H1 (cell line): ENCODE measurements around the gene OR7G2. TPM values are rescaled to one million over a fixed set of nuclear protein-coding genes. Genes with fewer than 3 reads are reported as not detected.

Source experiments
- CTCF ChIA-PET: fragments of 300-600 bp; sonication (Branson Sonifier 250); formaldehyde crosslinking; loops from one replicate; lab custom pipeline; 2021; ENCODE audit not compliant: partially characterized antibody; lab: Charles Lee
- POLR2A ChIA-PET: fragments of 300-600 bp; sonication (Branson Sonifier 250); formaldehyde crosslinking; loops from one replicate; lab custom pipeline; 2021; ENCODE audit warnings: inconsistent platforms; ENCODE audit not compliant: partially characterized antibody; lab: Charles Lee
- DNase-seq, 2 experiments: peaks; one replicate each; pipeline versions ENCODE4 v3.0.0 to v3.0.0-alpha.2; 2010 to 2022; ENCODE audit warnings: low spot score in 2 of 2, low read depth in 1 of 2, mixed read lengths in 1 of 2
- FAIRE-seq: peaks from 2 replicates; lab custom pipeline; 2011; peaks lifted over from hg19 to GRCh38; lab: Jason Lieb, UNC
- H2AFZ ChIP-seq: 2 replicates; pipeline ENCODE4 v1.8.1; 2012; ENCODE audit warnings: low read length, inconsistent platforms
- H2AK5ac ChIP-seq: 2 replicates; pipeline ENCODE4 v1.6.1; 2013; ENCODE audit warnings: low read depth, low read length
- H2BK120ac ChIP-seq: replicated peaks from 2 replicates; pipeline ENCODE3; 2013; ENCODE audit warnings: low read depth, low read length, inconsistent platforms
- H2BK12ac ChIP-seq: 2 replicates; pipeline ENCODE4 v1.6.1; 2013; ENCODE audit warnings: low read depth, low read length
- H2BK15ac ChIP-seq: 2 replicates; pipeline ENCODE4 v1.6.1; 2013; ENCODE audit warnings: low read length
- H2BK20ac ChIP-seq: 2 replicates; pipeline ENCODE4 v1.6.1; 2013; ENCODE audit warnings: low read length
- H2BK5ac ChIP-seq: 2 replicates; pipeline ENCODE4 v1.6.1; 2013; ENCODE audit warnings: low read depth, low read length
- H3K14ac ChIP-seq: 2 replicates; pipeline ENCODE4 v1.6.1; 2013; ENCODE audit warnings: inconsistent platforms; ENCODE audit not compliant: insufficient read length
- H3K18ac ChIP-seq: 2 replicates; pipeline ENCODE4 v1.6.1; 2013; ENCODE audit warnings: low read length; ENCODE audit errors: extremely low read depth
- H3K23ac ChIP-seq: 2 replicates; pipeline ENCODE4 v1.6.1; 2013; ENCODE audit warnings: inconsistent platforms; ENCODE audit not compliant: insufficient read length
- H3K23me2 ChIP-seq: 2 replicates; pipeline ENCODE4 v1.6.1; 2013; ENCODE audit warnings: low read depth, low read length
- H3K27ac ChIP-seq: 2 replicates; pipeline ENCODE4 v1.6.1; 2011; ENCODE audit warnings: low read depth, low read length, inconsistent platforms
- H3K27me3 ChIP-seq, 4 experiments: replicated peaks in 1 of 4; 1 replicate in 1 of 4; 2 replicates in 3 of 4; pipeline versions ENCODE4 v1.6.1 to v1.8.1; 2011 to 2013; ENCODE audit warnings: low read length in 3 of 4, mild to moderate bottlenecking in 3 of 4, inconsistent platforms in 2 of 4, mixed read lengths in 2 of 4, moderate library complexity in 1 of 4; ENCODE audit not compliant: control insufficient read depth in 3 of 4, insufficient read depth in 3 of 4; ENCODE audit errors: extremely low read depth in 1 of 4
- H3K36me3 ChIP-seq, 4 experiments: 2 replicates each; pipeline versions ENCODE4 v1.6.1 to v1.8.1; 2011 to 2013; ENCODE audit warnings: mild to moderate bottlenecking in 4 of 4, low read length in 3 of 4, moderate library complexity in 2 of 4, control low read depth in 1 of 4, inconsistent platforms in 1 of 4; ENCODE audit not compliant: insufficient read depth in 4 of 4, control insufficient read depth in 2 of 4
- H3K4ac ChIP-seq: replicated peaks from 2 replicates; pipeline ENCODE3; 2013; ENCODE audit warnings: low read length, low read depth, mixed read lengths, inconsistent platforms; ENCODE audit not compliant: insufficient read length
- H3K4me1 ChIP-seq, 4 experiments: replicated peaks in 1 of 4; 1 replicate in 1 of 4; 2 replicates in 3 of 4; pipeline versions ENCODE4 v1.6.1 to v1.8.1; 2011 to 2013; ENCODE audit warnings: low read length in 3 of 4, inconsistent platforms in 2 of 4, mixed read lengths in 1 of 4; ENCODE audit not compliant: insufficient read depth in 4 of 4, control insufficient read depth in 3 of 4
- H3K4me2 ChIP-seq, 2 experiments: 2 replicates each; pipeline versions ENCODE4 v1.6.1 to v1.8.1; 2011 to 2013; ENCODE audit warnings: low read depth in 2 of 2, low read length in 2 of 2, control low read depth in 1 of 2, inconsistent platforms in 1 of 2, mild to moderate bottlenecking in 1 of 2; ENCODE audit not compliant: insufficient read depth in 1 of 2
- H3K4me3 ChIP-seq, 4 experiments: fragments of 200-600, 300-600 bp in 1 of 4; sonication (generic), shearing (Covaris generic), sonication (Bioruptor Twin) in 1 of 4; 2 replicates each; pipeline versions ENCODE4 v1.5.1 to v1.8.1; 2011 to 2016; ENCODE audit warnings: low read length in 4 of 4, low read depth in 3 of 4, control low read depth in 2 of 4, inconsistent platforms in 2 of 4, mild to moderate bottlenecking in 2 of 4, mixed read lengths in 1 of 4, moderate library complexity in 1 of 4; ENCODE audit not compliant: insufficient read depth in 2 of 4; ENCODE audit errors: extremely low read depth in 1 of 4
- H3K56ac ChIP-seq: replicated peaks from 2 replicates; pipeline ENCODE3; 2013; ENCODE audit warnings: low read depth, mild to moderate bottlenecking, mixed read lengths, low read length, inconsistent platforms; ENCODE audit not compliant: insufficient read length
- H3K79me1 ChIP-seq: 2 replicates; pipeline ENCODE4 v1.6.1; 2013; ENCODE audit warnings: low read depth, low read length, control low read depth
- H3K79me2 ChIP-seq, 2 experiments: 2 replicates each; pipeline versions ENCODE4 v1.6.1 to v1.8.1; 2012 to 2013; ENCODE audit warnings: low read length in 2 of 2, mild to moderate bottlenecking in 2 of 2, inconsistent platforms in 1 of 2; ENCODE audit not compliant: insufficient read depth in 2 of 2, control insufficient read depth in 1 of 2
- H3K9ac ChIP-seq, 4 experiments: replicated peaks in 1 of 4; 1 replicate in 1 of 4; 2 replicates in 3 of 4; pipeline versions ENCODE4 v1.6.1 to v1.8.1; 2011 to 2013; ENCODE audit warnings: low read depth in 3 of 4, low read length in 3 of 4, control low read depth in 2 of 4, mild to moderate bottlenecking in 2 of 4, moderate library complexity in 2 of 4, inconsistent platforms in 1 of 4; ENCODE audit errors: extremely low read depth in 1 of 4
- H3K9me3 ChIP-seq, 2 experiments: 2 replicates each; pipeline versions ENCODE4 v1.6.1 to v1.8.1; 2012 to 2013; ENCODE audit warnings: mild to moderate bottlenecking in 2 of 2, moderate library complexity in 2 of 2, control low read depth in 1 of 2, inconsistent platforms in 1 of 2, low read depth in 1 of 2, low read length in 1 of 2, mixed read lengths in 1 of 2; ENCODE audit not compliant: insufficient read depth in 2 of 2
- H4K20me1 ChIP-seq, 2 experiments: replicated peaks in 1 of 2; 2 replicates each; pipeline versions ENCODE3 to v1.8.1; 2011 to 2013; ENCODE audit warnings: inconsistent platforms in 2 of 2, low read length in 2 of 2, mild to moderate bottlenecking in 1 of 2; ENCODE audit not compliant: insufficient read depth in 2 of 2, control insufficient read depth in 1 of 2
- H4K5ac ChIP-seq: 2 replicates; pipeline ENCODE4 v1.6.1; 2013; ENCODE audit warnings: low read length, low read depth, mixed read lengths, inconsistent platforms; ENCODE audit not compliant: insufficient read length
- H4K8ac ChIP-seq: 2 replicates; pipeline ENCODE4 v1.8.0; 2013; ENCODE audit warnings: mild to moderate bottlenecking, moderate library complexity, low read length, inconsistent platforms; ENCODE audit not compliant: insufficient read depth; ENCODE audit errors: extremely low read depth
- H4K91ac ChIP-seq: replicated peaks from 2 replicates; pipeline ENCODE3; 2013; ENCODE audit warnings: low read length, mixed read lengths, inconsistent platforms; ENCODE audit not compliant: insufficient read length
- ASH2L ChIP-seq: fragments of 200-600, 300-600 bp; sonication (generic); IDR thresholded peaks from one replicate; pipeline ENCODE4 v1.7.1; 2017; ENCODE audit warnings: low read length
- JUND ChIP-seq: IDR thresholded peaks from 2 replicates; pipeline ENCODE4 v1.6.1; 2011; ENCODE audit warnings: mild to moderate bottlenecking, improper control_type of control experiment, low read length
- POLR2AphosphoS5 ChIP-seq: IDR thresholded peaks from 2 replicates; pipeline ENCODE4 v1.6.1; 2011; ENCODE audit warnings: low read depth, low read length
- SUZ12 ChIP-seq: fragments of 200-600 bp; sonication (generic); IDR thresholded peaks from 2 replicates; pipeline ENCODE4 v1.6.1; 2012; ENCODE audit warnings: mild to moderate bottlenecking, inconsistent platforms, low read length, moderate library complexity, mixed read lengths
- WGBS, 2 experiments: shearing (Covaris generic) in 1 of 2; methylation state at CpG; one replicate each; pipeline versions ENCODE4 v1.1.6 to v1.1.7; 2013 to 2015; ENCODE audit warnings: low lambda C conversion rate in 2 of 2, mixed read lengths in 2 of 2, inconsistent platforms in 1 of 2, low coverage in 1 of 2, missing lambda C conversion rate in 1 of 2; ENCODE audit not compliant: insufficient replicate concordance in 2 of 2, insufficient coverage in 1 of 2, insufficient read length in 1 of 2; ENCODE audit errors: extremely low coverage in 1 of 2, missing lambda C conversion rate in 1 of 2; 5-methylcytosine and 5-hydroxymethylcytosine counted together
- polyA plus RNA-seq, 7 experiments: library from polyadenylated mRNA; depleted of rRNA in 3 of 7; stranded (reverse) in 5 of 7; unstranded in 2 of 7; fragments of >200 nt in 5 of 7; fragments of 200-250 nt in 2 of 7; gene quantifications; 1 replicate in 5 of 7; 2 replicates in 1 of 7; 4 replicates in 1 of 7; pipeline versions ENCODE4 v1.2.1 to v1.2.3, GENCODE V29; 2011 to 2013; ENCODE audit warnings: missing spikeins in 2 of 7, mixed read lengths in 2 of 7
- total RNA-seq: library from RNA; stranded (reverse); fragmentation: NEBNext Ultra II Directional; extraction: Animal tissue kit (Norgen Biotek cat#: 25700); gene quantifications from 2 replicates; pipeline ENCODE4 v1.2.1, GENCODE V29; 2021

The OR7G2 gene
- total and polyA plus RNA-seq, 2 of the 8 experiments (the other 6 are each of a cell fraction or from before 2014, with no cell fraction given) = not detected

- Histone ChIP-seq H3K36me3 (no peaks in the 10 kb centered on the region), H3K18ac (peak overlapping the region; percentile 78; the same call in 1 of the 2 replicates), H3K79me2 (no peaks in the 10 kb centered on the region), H3K14ac (no peak overlapping the region), H3K56ac (peak overlapping the region; percentile 5), H3K4me2 (0 out of 4 replicates have a peak overlapping the region, but pooled peaks of 1 of the 2 experiments have one; percentile 25), H3K4ac (peak overlapping the region; percentile 62), H2BK15ac (peak overlapping the region; percentile 72; the same call in 1 of the 2 replicates), H3K23me2 (no peaks in the 10 kb centered on the region), H2BK120ac (peak overlapping the region; percentile 43), H2BK20ac (peak overlapping the region; percentile 80; the same call in 1 of the 2 replicates), H2AK5ac (0 out of 2 replicates have a peak overlapping the region, but pooled peaks have one; percentile 20), H4K20me1 (no peaks in the 10 kb centered on the region), H4K5ac (no peak overlapping the region), H2BK5ac (peak overlapping the region; percentile 78; the same call in 1 of the 2 replicates), H3K9me3 (no peaks in the 10 kb centered on the region), H4K91ac (peak overlapping the region; percentile 95), H3K4me1 (peaks cover 6 to 15% (median 10%) of the 10 kb centered on the region in 4 experiments), H2AFZ (0 out of 2 replicates have a peak overlapping the region, but pooled peaks have one; percentile 34), H2BK12ac (peak overlapping the region; percentile 62), H3K23ac (no peak overlapping the region), H3K79me1 (no peaks in the 10 kb centered on the region), H3K4me3 (no peak overlapping the region), H3K27ac (peak overlapping the region; percentile 63; the same call in 1 of the 2 replicates), H4K8ac (peak overlapping the region; percentile 87; the same call in 1 of the 2 replicates), H3K27me3 (no peaks in the 10 kb centered on the region), H3K9ac (no peak overlapping the region; a peak in 1 of 7 replicates)
- FAIRE-seq (no peak), DNase-seq (peak; percentile 57 to 71)
- POLR2A ChIA-PET = interaction anchor here (0.6 to 1.3 kb wide), 3 partner anchors 8 to 20 kb away, joined by 4 read pairs; no protein-coding TSS in a partner anchor
- TF ChIP-seq ASH2L = peak; percentile 65
- TF ChIP-seq SUZ12 = no peak
- TF ChIP-seq JUND = peak; percentile 96
- TF ChIP-seq POLR2AphosphoS5 = no peak
- CTCF ChIA-PET = interaction anchor here (0.6 kb wide), 1 partner anchor 30 kb away, joined by 3 read pairs; no protein-coding TSS in a partner anchor
- WGBS, 2 experiments = 33% methylated on average over 16 of the region's 16 CpGs; no CpG with 5 or more reads in 1 of the 2 experiments
Observed at GRCh38 chr19:9075064-9075949, 32.0 kb downstream of the OR7G2 start.
